K562 (cell line): ENCODE measurements around the gene FHIT.

Experiments
- BRCA1 ChIP-seq, 2 experiments: fragments of 450-650 bp in 1 of 2; sonication (generic) in 1 of 2; formaldehyde crosslinking in 1 of 2; IDR thresholded peaks; 2 replicates each; pipeline versions ENCODE4 v1.5.0 to v1.6.1; 2017 to 2020; ENCODE audit warnings: mild to moderate bottlenecking in 1 of 2, missing genetic modification reagents in 1 of 2
- EP300 ChIP-seq: IDR thresholded peaks from 2 replicates; pipeline ENCODE4 v1.6.1; 2012; ENCODE audit warnings: low read length, improper control_type of control experiment
- ESRRA ChIP-seq: fragments of 450-650 bp; IDR thresholded peaks from 2 replicates; pipeline ENCODE4 v1.6.1; 2014; ENCODE audit warnings: low read depth, mild to moderate bottlenecking, moderate library complexity, borderline replicate concordance
- EZH2 ChIP-seq: IDR thresholded peaks from 2 replicates; pipeline ENCODE4 v1.6.1; 2012; ENCODE audit warnings: low read depth, mild to moderate bottlenecking, inconsistent platforms, low read length, borderline replicate concordance
- HDAC2 ChIP-seq: fragments of 450-650 bp; IDR thresholded peaks from 2 replicates; pipeline ENCODE4 v1.6.1; 2016; ENCODE audit warnings: mild to moderate bottlenecking
- KDM5B ChIP-seq: fragments of 200-600 bp; sonication (generic); IDR thresholded peaks from 2 replicates; pipeline ENCODE4 v1.6.1; 2012; ENCODE audit warnings: low read depth, mild to moderate bottlenecking, moderate library complexity, low read length, control low read depth, inconsistent platforms; ENCODE audit not compliant: insufficient replicate concordance
- MTA3 ChIP-seq: fragments of 450-650 bp; formaldehyde crosslinking; IDR thresholded peaks from 2 replicates; pipeline ENCODE4 v1.6.1; 2017; ENCODE audit warnings: mild to moderate bottlenecking, borderline replicate concordance
- NCOA1 ChIP-seq: fragments of 450-650 bp; IDR thresholded peaks from 2 replicates; pipeline ENCODE4 v1.6.1; 2016; ENCODE audit warnings: low read depth
- SIRT6 ChIP-seq: IDR thresholded peaks from one replicate; pipeline ENCODE4 v1.6.1; 2012; ENCODE audit warnings: low read depth, mild to moderate bottlenecking, control low read depth, inconsistent platforms, low read length, moderate library complexity
- SMARCA4 ChIP-seq: fragments of 450-650 bp; IDR thresholded peaks from 2 replicates; pipeline ENCODE4 v1.6.1; 2016
- ZNF12 ChIP-seq: sonication (generic); formaldehyde crosslinking; IDR thresholded peaks from 2 replicates; pipeline ENCODE4 v1.4.0; 2020; ENCODE audit warnings: mild to moderate bottlenecking, missing genetic modification reagents
- ZNF217 ChIP-seq: sonication (generic); formaldehyde crosslinking; IDR thresholded peaks from 2 replicates; pipeline ENCODE4 v1.8.0; 2022; ENCODE audit warnings: mild to moderate bottlenecking, missing genetic modification reagents
- TF ChIP-seq, protein P1 (sequence below): sonication (generic); formaldehyde crosslinking; IDR thresholded peaks from 2 replicates; pipeline ENCODE4 v1.8.1; 2023; ENCODE audit warnings: mild to moderate bottlenecking, missing genetic modification reagents

DNA sequence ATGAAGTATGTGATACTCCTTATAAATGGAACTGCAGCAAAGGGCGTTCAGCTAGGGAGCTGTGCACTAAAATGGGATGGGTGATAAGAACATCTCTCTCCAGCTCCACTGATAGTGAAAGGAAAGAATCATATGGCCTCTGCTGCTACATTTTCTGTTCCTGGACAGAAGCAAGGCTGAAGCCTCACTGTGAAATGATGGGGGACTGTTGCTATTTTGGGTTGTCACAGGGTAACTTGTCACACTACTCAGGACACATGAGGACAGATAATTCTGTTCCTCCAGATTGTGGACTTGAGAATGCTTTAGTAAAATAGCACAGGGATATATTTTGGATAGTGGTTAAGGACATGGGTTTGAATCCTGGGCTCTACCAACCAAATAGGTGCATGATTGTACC, 423.6 kb downstream of the FHIT start:
- TF ChIP-seq BRCA1 (IDR thresholded peaks at IDR 0.05) (no peak), BRCA1 (CRISPR knock-in tag; IDR thresholded peaks at IDR 0.05) (no peak), EZH2 (no peak), HDAC2 (no peak), EP300 (no peak), ZNF12 (no peak), ESRRA (no peak), KDM5B (no peak), SIRT6 (no peak), NCOA1 (no peak), SMARCA4 (no peak), MTA3 (no peak), ZNF217 (no peak)
- TF ChIP-seq, protein P1, sequence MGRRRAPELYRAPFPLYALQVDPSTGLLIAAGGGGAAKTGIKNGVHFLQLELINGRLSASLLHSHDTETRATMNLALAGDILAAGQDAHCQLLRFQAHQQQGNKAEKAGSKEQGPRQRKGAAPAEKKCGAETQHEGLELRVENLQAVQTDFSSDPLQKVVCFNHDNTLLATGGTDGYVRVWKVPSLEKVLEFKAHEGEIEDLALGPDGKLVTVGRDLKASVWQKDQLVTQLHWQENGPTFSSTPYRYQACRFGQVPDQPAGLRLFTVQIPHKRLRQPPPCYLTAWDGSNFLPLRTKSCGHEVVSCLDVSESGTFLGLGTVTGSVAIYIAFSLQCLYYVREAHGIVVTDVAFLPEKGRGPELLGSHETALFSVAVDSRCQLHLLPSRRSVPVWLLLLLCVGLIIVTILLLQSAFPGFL (CRISPR knock-in tag), result no peak
